VCaP (cell line): ENCODE data around the gene PRODH.
"Not testable (repeated sequence)": the region's sequence is repeated elsewhere in the genome, so short reads cannot be mapped to it uniquely, and the experiment has no call there.

Experiments used
- H3K27ac ChIP-seq: fragments of 450-650 bp; 2 replicates; pipeline ENCODE4 v1.5.1; 2017
- CTCF ChIP-seq: fragments of 450-650 bp; conservative IDR thresholded peaks from 2 replicates; pipeline ENCODE4 v1.5.1; 2017; ENCODE audit warnings: mild to moderate bottlenecking, moderate library complexity

Gene PRODH

GRCh38 chr22:18954303-18954989, 18.4 kb upstream of the PRODH start:
- TF ChIP-seq CTCF: peak; percentile 71
- H3K27ac ChIP-seq: not testable (repeated sequence)

DNA sequence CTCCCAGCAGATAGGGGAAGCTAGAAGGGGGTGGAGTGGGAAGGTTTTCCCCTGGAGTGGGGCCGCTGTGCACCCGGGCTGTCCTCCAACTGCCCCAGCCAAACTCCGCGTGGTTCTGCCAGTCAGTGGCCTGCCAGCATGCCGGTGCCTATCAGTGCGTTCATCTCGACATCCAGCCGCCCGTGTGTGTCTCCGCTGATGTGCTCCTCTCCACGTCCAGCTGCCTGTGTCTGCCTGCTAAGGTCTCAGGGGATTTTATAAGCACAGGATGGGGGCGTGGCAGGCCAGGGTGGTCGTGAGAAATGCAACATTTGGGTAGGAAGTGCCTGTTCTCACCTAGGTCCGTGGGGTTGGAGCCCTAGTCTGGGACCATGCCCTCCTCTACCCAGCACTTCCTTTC, 17.0 kb upstream of the PRODH start:
- not testable (repeated sequence) for H3K27ac ChIP-seq

- no peak overlapping the region for H3K27ac ChIP-seq
- no peak for TF ChIP-seq CTCF
These were observed 15.9 kb upstream of the PRODH start for GRCh38 chr22:18952022-18952421.

- TF ChIP-seq CTCF: no peak
These were observed 14.0 kb upstream of the PRODH start for GRCh38 chr22:18950141-18950540.

GRCh38 chr22:18947905-18948304, 11.8 kb upstream of the PRODH start:
- no peak for TF ChIP-seq CTCF
- no peak overlapping the region for H3K27ac ChIP-seq

More at GRCh38 chr22:18950141-18950540, 14.0 kb upstream of the PRODH start:
- no peak overlapping the region for H3K27ac ChIP-seq

DNA sequence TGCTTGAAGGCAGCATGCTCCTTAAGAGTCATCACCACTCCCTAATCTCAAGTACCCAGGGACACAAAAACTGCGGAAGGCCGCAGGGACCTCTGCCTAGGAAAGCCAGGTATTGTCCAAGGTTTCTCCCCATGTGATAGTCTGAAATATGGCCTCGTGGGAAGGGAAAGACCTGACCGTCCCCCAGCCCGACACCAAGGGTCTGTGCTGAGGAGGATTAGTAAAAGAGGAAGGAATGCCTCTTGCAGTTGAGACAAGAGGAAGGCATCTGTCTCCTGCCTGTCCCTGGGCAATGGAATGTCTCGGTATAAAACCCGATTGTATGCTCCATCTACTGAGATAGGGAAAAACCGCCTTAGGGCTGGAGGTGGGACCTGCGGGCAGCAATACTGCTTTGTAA, 11.0 kb upstream of the PRODH start:
- H3K27ac ChIP-seq: not testable (repeated sequence)

DNA sequence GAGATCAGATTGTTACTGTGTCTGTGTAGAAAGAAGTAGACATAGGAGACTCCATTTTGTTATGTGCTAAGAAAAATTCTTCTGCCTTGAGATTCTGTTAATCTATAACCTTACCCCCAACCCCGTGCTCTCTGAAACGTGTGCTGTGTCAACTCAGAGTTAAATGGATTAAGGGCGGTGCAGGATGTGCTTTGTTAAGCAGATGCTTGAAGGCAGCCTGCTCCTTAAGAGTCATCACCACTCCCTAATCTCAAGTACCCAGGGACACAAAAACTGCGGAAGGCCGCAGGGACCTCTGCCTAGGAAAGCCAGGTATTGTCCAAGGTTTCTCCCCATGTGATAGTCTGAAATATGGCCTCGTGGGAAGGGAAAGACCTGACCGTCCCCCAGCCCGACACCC, 2.6 kb upstream of the PRODH start:
- H3K27ac ChIP-seq: not testable (repeated sequence)

DNA sequence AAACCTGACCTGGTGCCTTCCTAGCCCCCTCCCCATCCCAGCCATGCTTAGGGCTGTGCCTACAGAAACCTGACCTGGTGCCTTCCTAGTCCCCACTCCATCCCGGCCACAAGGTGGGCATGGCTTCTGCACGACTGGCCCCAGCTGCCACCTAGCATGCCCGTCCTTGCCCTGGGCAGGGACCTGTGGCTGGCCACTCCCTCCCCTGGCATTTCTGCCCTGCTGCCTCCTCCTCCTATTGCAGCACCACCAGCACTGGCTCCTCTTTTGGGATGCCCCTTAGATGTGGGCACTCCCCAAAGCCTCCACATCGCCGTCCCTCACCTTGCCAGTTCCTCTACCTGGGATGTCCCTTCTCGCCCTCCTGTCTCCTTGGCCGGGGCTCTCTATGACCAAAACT, 1.4 kb downstream of the PRODH start:
- H3K27ac ChIP-seq: not testable (repeated sequence)

DNA sequence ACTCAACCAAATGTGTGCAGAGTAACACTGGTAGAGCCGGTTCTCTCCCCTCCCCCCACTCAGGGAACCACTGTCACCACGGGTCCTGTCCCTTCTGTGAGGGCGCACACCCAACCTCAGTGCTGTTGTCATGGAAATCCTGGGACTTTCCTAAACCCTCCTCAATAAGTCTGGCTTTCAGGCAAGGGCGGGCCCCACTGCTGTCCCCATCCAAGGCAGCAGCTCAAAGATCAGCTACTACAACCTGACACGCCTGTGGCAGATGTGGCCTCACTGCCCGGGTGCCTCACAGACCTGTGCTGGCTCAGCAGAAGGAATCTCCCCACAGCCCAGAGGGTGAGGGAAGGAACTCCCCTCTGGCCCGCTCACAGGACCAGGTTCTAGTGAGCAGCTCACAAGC, 2.2 kb downstream of the PRODH start:
- no peak overlapping the region for H3K27ac ChIP-seq
- no peak for TF ChIP-seq CTCF

DNA sequence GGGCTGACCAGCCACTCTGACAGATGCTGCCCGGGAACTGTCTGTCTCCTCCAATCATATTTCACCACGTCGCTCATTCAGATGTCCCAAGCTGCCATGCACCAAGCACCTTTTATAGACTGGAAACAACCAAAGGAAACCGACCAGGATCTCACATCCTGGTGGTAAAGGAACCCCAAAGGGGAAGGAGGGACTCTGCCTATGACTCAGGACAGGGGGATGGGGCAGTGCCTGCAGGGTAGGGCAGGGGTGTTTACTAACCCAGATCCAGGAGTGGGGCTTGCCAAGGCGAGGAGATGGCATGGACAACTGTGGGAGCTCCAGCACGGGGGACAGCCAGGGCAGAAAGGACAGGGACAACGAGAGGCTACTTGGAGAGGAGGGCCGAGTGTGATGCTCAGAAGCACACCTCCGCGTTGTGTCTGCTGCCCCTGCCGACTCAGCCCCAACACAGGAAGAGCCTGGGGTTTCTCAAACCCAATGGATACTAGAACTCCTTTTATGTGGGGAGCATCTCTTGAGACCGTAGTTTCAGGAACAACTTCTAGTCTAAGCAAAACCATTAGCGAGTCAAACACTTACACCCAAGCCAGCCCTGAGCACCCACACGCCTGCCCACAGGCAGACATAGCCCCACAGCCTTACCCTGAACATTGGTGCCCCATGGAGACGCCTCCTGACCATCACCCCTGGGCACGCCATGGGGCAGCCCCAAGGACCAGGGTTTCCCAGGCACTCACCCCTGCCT, 4.0 kb downstream of the PRODH start:
- no peak for TF ChIP-seq CTCF
- H3K27ac ChIP-seq: no peak overlapping the region
